ENCODE data around the gene PPM1G.

GRCh38 chr2:27363933-27364332 lies 45.5 kb downstream of the PPM1G start:
- TF ChIP-seq EZH2 (IDR thresholded peaks at IDR 0.05; ENCODE audit: borderline replicate concordance, low read depth, low read length, poor library complexity, severe bottlenecking) (no peak), CTCF (conservative IDR thresholded peaks at IDR 0.05; ENCODE audit: low read depth, low read length) (no peak)

Measured in A673 (cell line).